ENCODE results near the gene MAEA.

Gene MAEA

DNA sequence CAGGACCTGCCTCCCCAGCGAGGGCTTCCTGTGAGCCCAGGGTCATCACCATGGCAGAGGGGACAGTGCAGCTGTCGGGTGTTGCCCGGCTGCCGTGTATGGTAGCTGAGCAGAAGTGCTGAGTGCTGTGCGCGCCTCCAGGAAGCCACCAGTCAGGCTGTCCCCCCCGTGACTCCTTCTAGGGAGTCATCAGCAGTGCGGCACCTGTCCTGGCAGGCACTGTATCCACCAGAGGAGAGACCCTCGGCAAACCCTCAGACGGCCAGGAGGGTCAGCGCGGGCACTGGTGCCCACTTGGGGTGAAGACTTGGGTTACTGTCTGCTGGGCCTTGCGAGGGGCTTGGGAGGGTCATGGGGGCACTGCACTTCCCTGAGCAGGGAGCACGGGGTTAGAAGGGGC lies 65.7 kb downstream of the MAEA start:
- no peak for DNase-seq

DNA sequence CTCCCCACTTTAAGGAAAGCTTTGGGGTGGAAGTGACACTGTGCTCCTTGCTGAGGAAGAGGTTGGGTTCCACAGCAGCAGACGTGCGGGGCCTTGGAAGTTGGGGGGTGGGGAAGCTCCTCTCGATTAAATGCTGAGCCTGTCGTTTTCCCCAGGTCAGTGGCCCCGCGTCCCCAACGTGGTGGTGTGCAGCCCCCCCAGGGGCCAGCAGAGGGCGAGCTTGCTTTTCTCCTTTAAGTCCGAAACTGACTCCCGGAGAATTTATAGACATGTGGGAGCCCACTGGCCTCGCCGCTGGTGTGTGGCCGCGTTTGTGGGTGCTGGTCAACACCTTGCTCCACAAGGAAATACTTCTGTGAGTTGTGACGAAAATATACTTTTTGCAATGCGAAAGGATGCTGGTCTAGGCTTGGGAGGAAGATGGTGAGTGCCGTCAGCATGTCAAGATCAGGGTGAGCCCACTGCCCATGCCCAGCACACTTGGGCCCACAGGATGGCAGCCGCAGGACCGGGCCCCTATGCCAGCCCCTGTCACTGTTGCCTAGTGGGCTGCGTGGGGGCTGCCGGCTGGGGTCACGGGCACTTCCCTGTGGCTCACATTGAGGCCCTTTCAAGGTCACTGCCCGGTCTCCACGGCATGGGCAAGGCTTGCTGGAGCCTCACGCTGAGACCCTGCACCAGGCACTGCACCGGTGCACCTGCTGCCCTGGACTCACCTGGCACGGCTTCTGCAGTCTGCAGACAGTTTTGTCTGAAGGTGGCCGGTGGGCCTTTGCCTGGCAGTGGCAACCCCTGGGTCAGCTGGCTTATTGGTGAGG lies 66.7 kb downstream of the MAEA start:
- DNase-seq, result peak; percentile 52

DNA sequence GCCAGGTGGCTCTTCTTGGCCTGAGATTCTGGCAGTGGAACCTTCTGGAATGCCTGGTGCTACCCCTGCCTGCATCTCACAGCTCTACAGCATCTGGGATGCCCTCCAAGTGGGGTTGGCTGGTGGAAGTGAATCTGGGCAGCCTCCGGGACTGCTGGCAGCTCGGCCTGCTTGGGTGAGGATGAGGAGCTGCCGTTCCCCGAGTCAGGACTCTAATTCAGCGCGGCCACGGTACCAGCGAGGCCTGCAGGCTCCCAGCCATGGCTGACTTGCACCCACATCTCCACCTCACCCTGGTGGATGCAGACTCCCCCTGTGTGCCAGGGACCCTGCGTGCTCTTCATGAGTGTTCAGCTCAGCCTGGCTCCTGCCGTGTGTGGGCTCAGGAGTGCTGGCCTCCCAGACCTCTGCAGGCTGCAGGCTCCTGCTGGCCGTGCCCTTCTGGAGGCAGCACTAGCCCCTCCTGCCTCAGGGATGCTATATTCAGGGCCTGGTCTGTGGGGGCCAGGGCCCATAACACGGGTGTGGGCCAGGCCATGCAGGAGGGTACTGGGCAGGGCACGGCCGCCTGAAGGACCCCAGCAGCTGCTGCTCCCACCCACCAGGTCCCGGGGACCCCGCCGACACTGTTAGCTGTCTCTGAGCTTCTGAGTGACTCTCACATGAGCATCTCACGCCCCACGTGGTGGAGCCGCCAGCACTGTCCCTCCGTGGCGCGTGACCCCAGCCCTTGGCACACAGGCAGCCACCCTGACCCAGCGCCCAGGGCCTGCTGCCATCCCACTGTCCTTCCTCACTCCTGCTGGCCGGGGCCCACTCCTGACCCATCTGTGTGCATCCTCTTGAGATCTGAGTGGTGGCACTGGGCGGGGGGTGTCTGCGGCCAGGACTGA lies 67.9 kb downstream of the MAEA start:
- no peak for DNase-seq

DNA sequence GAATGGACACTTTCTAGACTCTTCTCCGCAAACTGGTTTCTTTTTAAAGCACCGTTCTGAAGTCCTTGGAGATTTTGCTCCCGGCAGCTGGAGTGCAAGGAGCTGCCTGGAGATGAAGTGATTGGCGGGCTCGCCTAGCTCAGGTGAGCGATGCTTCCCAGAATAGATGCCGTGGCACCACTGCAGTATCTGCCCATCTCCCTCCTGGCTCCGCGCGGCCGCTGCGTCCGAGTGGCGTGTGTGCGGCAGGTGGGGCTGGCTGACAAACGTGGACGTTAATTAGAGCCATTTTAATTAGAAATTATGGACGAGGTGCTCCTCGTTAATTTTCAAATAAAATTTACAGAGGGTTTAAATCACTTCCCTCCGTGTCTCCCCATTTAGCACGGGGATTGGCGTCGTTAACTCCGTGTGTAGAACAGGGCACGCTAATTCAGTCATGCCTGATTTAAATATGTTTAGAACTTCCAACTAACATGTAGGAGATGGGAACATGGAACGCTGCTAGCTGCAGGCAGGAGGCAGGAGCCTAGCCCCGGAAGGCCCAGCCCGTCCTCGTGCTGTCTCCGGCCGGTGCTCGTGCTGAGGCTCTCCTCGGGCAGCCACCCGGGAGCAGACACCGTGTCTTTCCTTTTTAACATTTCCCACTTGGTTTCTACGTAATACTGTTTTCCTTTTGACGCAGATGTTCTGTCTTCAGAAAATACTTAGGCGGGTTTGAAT lies 68.9 kb downstream of the MAEA start:
- DNase-seq, result no peak

DNA sequence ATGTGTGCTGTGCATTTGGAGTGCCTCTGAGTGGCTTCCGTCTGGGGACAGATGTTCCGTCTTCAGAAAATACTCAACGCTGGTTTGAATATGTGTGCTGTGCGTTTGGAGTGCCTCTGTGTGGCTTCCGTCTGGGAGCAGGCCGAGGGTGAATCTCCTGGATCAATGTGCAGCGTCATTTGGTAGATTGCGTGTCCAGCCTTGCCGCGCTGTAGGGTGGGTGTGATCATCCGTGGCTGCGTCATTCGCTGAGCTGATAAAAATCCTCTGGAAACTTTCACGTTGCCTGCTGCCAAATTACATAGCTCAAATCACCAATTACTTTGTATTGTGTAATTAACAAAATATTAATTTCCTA lies 69.4 kb downstream of the MAEA start:
- no peak for DNase-seq

DNA sequence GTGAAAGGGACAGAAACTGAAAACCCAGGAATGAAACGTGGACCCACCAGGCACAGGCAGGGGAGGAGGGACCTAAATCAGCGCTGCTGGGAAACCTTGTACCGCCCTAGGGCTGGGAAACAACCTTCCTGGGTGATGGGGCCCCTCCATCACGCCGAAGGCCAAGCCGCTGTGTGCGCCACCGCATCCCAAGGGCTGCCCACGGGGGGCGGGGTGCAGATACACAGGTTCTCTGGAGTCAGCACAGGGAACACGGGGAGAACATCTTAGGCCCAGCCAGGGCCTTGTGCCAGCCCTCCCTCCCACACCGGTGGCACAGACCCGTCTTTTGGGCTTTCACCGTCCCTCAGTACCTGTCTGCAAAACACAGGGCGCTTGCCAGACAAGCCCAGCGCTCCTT lies 70.3 kb downstream of the MAEA start:
- no peak for DNase-seq

DNA sequence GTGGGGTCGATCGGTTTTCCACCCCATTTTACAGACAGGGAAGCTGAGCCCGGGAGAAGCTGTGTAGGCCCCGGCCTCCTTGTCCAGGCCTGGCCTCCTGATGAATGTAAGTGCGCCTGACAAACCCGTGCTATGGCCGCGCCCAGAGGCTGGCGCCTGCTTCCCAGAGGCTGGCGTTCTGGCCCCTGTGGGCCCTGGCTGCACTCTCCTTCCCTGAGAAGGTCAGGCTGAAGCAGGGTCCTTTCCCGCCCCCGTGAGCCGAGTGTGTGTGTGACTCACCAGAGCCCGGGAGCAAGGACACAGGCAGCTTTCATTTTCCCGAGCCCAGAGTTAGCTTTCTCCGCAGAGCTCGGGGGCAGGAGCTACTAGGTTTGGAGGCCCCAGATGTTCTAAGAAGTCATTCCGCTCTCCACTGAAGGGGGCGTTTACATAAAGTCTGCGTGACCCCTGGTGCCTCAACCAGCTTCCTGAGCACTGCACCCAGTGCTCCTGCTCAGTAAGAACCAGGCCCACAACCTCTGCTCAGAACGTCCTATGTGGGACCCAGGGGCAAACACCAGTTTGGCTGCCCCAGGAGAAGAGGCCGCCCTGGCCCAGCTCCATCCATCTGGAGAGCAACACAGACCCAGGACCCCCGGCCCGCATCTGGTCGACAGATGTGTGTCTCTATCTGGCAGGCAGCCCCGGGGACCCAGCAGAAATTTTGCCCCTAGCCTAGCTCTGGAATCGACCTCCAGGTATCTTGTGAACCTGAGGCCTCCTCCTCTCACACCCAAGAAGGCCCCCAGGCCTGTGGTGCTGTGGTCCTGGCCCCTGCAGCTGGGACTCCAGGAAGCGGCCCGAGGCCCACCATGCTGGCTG lies 71.0 kb downstream of the MAEA start:
- no peak for DNase-seq

DNA sequence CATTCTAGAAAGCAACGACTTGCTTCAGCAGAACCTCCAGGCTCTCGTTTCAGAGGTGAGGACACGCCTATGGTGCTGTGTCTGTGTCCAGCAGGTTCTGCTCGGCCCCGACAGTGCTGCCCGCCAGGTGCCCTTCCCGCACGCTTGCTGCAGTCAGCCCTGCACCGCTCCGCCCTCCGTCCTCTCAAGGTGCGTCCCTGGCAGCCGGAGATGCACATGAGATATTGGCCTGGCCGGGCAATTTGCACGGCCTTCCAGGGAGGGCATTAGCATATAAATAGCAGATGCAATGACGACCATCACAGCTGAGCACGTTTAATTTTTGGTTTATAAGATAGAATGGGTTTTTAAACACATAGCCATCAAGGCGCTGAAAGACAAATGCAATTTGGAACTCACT lies 71.7 kb downstream of the MAEA start:
- DNase-seq, result no peak

DNA sequence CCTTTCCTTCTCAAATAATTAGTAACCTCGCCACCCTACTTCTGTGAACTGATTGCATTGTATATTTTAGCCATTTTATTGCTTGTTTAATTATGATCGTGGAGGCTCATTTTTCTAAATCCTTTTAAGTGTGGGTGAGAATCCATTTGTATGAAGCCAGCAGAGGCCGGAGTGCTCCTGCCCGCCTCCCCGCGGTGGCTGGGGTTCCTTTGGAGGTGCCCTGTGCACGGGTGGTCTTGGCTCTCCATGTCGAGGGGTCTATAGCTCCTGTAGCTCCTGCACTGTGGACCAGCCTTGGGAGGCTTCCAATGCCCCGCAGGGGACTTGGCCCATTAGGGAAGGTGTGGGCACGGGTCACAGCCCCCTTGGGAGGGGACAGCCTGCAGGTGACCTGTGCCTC lies 72.4 kb downstream of the MAEA start:
- DNase-seq, result no peak

DNA sequence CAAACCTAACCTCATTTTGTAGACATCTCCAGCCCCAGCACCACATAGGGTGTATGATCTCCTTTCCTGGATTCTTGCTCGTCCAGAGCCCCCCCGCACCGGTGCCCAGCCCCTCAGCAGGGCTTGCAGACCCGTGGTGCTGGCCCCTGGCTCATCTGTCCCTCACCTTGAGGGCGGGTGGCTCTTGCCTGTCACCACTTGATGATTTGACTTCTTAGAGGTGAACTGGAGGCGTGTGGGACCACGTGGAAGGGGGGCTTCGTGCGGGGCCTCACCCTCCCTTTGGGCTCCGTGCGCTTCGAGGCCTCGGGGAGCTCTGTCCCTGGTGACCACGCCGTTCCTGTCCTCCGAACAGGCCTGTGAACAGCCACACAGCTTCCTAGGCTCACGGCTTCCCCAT lies 72.8 kb downstream of the MAEA start:
- no peak for DNase-seq

DNA sequence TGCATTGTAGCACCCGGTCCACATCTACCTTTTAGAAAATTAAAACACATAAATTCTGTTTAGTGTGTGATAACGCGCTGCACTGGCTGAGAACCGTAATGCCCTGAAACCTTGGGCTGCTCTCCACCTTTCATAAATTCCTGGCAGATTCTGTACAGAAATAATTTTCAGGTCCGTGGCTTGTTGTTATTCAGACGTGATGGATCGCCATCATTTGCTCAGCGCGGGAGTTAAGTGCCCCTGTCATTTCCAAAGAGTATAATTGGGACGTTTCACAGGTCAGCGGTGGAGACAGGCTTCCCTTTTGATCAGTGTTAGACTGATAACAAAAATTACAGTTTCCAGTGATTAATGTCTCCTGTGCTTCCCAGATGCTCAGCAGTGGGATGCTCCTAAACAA lies 73.8 kb downstream of the MAEA start:
- DNase-seq, result no peak

DNA sequence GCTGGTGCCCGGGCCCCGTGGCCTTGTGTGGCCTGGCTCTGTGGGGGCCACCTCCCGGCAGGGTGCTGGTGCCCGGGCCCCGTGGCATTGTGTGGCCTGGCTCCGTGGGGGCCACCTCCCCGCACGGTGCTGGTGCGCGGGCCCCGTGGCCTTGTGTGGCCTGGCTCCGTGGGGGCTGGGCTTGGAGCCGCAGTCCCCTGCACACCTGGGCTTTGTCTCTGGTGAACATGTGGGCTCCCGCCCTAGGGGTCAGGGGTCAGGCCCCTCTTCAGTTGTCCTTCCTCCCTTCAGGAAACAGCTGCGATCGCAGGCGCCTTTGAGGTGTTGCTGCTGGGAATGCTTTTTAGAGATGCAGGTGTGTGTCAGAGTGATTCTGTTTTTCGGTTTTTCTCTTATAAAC lies 74.5 kb downstream of the MAEA start:
- no peak for DNase-seq

DNA sequence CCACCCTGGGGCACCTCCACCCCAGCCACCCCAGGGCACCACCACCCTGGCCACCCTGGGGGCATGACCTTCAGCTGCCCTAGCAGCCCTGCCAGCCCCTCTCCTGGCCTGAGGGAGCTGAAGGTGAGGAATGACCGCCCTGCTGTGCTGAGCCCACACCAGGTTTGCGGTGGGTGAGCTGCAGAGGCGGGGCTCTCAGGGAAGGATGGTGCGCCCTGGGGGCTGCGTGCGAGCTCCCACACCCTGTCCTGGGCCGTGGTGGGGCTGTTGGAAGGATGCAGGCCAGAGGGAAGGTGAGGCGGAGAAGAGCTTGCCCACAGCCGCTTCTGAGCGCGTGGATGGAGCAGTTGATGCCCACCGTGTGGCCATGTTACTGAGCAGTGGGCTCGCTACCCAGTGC lies 75.1 kb downstream of the MAEA start:
- no peak for DNase-seq

DNA sequence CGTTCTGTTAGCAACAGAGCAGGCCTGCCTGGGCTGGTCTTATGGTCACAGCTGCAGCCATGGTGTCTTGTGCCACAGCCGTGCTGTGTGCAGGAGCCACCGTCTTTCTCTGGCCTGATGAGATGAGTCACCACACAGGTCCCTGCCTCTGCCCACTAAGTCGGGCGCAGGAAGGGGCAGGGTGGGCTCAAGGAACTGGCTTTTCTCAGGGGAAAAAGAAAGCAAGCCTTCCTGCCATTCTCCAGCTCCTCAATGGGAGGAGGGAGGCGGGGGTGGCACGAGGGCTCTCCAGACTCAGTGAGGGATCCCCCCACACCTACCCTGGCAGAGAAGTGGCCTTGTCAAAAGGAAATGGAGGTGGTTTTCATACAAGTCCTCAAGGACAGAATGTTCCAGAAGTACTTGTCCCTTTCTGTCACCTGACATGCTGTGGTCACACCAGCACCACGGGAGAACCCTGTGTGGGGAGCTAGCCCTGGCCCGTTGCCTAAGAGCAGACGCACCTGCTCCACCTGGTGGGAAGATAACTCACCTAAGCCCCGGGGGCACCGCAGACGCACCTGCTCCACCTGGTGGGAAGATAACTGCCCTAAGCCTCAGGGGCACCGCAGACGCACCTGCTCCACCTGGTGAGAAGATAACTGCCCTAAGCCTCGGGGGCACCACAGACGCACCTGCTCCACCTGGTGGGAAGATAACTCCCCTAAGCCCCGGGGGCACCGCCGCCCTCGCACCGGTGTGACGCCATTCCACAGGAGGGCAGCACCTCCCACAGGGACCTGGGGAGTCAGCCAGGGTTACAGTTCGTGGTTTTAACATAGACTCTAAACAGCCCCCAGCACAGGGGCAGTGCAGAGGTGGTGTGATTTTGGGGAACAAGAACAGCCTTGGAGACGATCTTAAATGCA lies 75.8 kb downstream of the MAEA start:
- no peak for DNase-seq

DNA sequence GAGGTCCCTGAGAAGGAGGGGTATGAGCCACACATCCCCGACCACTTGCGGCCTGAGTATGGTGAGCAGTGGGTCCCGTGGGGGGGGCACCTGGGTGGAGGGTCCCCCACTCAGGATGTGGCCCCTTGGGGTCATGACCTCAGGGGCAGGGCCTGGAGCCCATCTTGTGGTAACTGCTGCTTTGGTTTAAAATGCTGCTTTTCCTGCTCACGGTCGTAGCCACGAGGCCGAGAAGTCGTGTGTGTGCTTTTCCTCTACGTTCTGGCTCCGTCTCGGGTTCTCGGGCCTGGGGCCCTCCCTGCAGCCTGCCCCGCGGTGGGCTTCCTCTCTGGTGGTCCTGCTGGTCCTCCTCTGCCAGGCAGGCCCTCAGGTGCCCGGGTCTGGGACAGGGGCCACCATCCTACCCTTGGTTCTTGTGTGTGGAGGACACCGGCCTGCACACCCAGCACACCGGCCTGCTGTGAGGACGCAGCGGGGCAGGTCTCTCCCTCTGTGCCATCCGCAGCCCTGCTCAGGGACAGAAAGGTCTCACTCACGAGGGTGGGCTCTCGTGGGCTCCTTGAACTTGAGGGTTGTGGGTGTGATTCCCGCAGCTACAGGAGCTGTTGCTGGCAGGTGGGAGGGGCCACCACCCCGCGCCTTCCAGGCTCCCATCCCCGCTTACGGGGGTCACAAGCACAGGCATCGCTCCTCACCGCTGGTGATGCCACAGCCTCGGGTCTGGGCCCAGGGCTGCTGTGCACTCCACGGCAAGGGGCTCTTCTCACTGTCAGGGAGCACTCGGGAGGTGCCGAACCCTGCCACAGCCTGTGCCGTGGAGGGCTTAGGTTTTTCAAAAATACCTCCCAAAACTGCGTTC lies 76.9 kb downstream of the MAEA start:
- DNase-seq, result no peak

DNA sequence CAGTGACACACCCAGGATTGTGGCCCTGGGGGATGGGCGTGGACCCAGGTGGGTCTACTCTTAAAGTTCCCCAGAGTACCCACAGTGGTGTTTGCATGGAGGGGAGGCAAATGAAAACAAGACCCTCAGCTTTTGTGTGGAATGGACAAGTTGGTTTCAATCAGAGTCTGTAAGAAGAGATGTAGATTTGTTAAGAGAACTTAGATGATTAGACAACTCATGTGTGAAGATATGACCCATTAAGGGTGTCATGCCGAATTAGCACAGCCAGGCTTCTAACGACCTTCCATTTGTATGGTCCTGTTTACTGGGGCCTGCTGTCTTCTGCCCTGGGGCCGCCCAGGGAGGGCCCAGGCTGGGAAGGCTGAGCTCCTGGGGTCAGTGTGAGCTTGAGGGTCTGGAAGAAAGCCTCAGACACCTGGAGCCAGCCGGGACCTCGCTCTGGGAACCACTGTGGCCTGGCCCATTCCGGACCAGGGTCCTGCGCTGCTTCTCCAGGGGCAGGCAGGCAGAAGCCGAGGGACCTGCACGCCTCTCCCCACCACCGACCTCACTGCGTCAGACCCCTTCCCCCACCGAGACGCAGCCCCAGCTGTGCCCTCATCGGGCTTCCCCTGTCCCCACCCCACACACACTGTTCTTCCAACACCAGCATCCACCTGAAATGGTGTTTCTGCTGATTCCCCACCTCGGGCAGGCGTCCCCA lies 77.7 kb downstream of the MAEA start:
- no peak for DNase-seq

DNA sequence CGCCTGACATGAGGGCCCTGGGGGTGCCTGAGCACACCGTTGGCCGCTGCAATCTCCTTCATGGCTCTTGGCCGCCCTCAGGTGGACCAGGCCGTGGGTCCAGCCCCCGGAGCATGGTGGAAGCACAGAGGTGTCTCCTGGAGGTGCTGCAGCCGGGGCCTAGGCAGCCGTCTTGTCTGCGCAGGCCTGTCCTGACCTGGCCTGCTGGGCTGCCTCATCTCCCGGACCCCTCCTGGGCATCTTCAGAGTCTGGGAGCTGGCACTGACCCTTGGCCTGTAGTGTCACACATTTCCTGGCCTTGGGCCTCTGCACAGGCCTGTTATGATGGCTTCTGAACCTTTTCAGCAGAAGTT lies 78.2 kb downstream of the MAEA start:
- no peak for DNase-seq

DNA sequence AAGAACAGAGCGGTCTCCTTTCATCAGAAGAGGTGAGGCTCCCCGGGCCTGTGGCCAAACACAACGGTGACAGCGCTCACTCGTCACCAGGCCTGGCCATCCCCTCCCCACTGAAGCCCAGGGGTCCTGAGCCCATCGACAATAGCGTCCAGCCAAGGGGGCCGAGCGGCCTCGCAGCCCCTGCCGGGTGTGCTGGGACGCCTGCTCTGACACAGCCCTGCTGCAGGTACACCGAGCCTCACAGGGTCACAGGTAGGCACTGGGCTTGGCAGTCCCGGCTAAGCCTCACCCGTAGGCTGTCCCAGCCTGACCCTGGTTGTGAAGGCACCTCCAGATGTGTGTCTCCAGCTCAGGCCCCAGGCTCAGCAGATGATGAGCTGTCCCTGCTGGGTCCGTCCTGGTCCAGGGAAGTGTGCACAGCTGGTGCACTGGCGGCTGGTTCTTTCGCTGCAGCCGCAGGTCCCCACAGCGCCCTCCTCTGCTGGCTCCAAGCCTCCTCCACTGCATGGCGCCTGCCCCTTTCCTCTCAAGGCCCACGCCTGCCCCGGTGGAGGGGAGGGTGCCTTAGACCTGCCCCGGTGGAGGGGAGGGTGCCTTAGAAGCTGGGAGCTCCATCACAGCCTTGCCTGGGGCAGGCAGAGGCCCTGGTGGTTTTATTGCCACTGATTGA lies 78.9 kb downstream of the MAEA start:
- no peak for DNase-seq

DNA sequence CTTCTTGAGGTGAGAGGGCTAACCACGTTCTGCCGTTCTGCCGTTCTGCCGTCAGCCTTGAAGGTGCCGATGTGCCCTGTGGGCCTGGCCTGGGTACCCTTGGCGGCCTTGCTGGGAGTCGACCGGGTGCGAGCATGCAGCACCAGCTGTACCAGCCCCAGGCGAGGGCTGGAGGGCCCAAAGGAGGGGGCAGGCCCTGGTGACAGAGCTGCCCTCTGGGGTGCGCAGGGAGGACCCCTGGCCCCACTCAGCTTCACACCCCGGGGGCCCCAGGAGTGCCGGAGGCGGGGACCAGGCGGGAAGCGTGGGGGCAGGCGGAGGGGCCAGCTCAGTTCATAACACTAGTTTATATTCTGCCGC lies 79.4 kb downstream of the MAEA start:
- DNase-seq, result no peak

All from activated CD4-positive, alpha-beta T cell treated with anti-CD3 and anti-CD28 coated beads, Interleukin-2, amount 50 U/mL, for 1 hour (primary cell).